SK-N-SH treated with all-trans-retinoic acid at 6 μM for 48 hours (cell line): ENCODE measurements around the gene IL9R.
"Not testable (repeated sequence)": the region's sequence is repeated elsewhere in the genome, so short reads cannot be mapped to it uniquely, and the experiment has no call there.

ENCODE experiments used
- ATAC-seq: fragments of 200-7000 bp; cut with Tn5 transposase; 3 replicates; pipeline ENCODE4 v1.9.1; 2020; ENCODE audit warnings: mild to moderate bottlenecking, moderate library complexity
- ARNTL ChIP-seq: fragments of 450-650 bp; formaldehyde crosslinking; IDR thresholded peaks from 2 replicates; pipeline ENCODE4 v1.5.0; 2020; ENCODE audit warnings: low read depth, mild to moderate bottlenecking, moderate library complexity, borderline replicate concordance
- BACH2 ChIP-seq: fragments of 250-450 bp; sonication (Bioruptor Pico); IDR thresholded peaks from 2 replicates; pipeline ENCODE4 v1.9.0; 2021; ENCODE audit warnings: mild to moderate bottlenecking, borderline replicate concordance
- ESRRG ChIP-seq: fragments of 250-450 bp; sonication (Bioruptor Pico); IDR thresholded peaks from 2 replicates; pipeline ENCODE4 v1.6.1; 2021; ENCODE audit warnings: mild to moderate bottlenecking
- GLIS3 ChIP-seq: fragments of 250-450 bp; sonication (Bioruptor Pico); IDR thresholded peaks from 2 replicates; pipeline ENCODE4 v1.5.0; 2020; ENCODE audit warnings: mild to moderate bottlenecking, moderate library complexity
- ISL1 ChIP-seq: fragments of 250-450 bp; sonication (Bioruptor Pico); IDR thresholded peaks from 2 replicates; pipeline ENCODE4 v2.1.2; 2022; ENCODE audit warnings: mild to moderate bottlenecking, moderate library complexity
- OSR1 ChIP-seq: fragments of 250-450 bp; sonication (Bioruptor Pico); IDR thresholded peaks from 2 replicates; pipeline ENCODE4 v1.8.0; 2022; ENCODE audit warnings: moderate library complexity, mild to moderate bottlenecking, inconsistent platforms
- PPARA ChIP-seq: fragments of 250-450 bp; sonication (Bioruptor Pico); IDR thresholded peaks from 2 replicates; pipeline ENCODE4 v1.5.0; 2020; ENCODE audit warnings: mild to moderate bottlenecking, borderline replicate concordance
- RARB ChIP-seq: fragments of 250-450 bp; sonication (Bioruptor Pico); IDR thresholded peaks from 2 replicates; pipeline ENCODE4 v1.8.0; 2021; ENCODE audit warnings: mild to moderate bottlenecking, moderate library complexity
- SNAI2 ChIP-seq: fragments of 250-450 bp; sonication (Bioruptor Pico); IDR thresholded peaks from 2 replicates; pipeline ENCODE4 v1.5.0; 2020; ENCODE audit warnings: mild to moderate bottlenecking, moderate library complexity
- TCF4 ChIP-seq: fragments of 250-450 bp; sonication (Bioruptor Pico); IDR thresholded peaks from 2 replicates; pipeline ENCODE4 v1.8.0; 2021; ENCODE audit warnings: mild to moderate bottlenecking, moderate library complexity, borderline replicate concordance
- ZC3H10 ChIP-seq: fragments of 250-450 bp; sonication (Bioruptor Pico); IDR thresholded peaks from 2 replicates; pipeline ENCODE4 v1.5.1; 2021; ENCODE audit warnings: mild to moderate bottlenecking, moderate library complexity
- ZFP3 ChIP-seq: fragments of 250-450 bp; sonication (Bioruptor Pico); IDR thresholded peaks from 2 replicates; pipeline ENCODE4 v1.5.0; 2020; ENCODE audit warnings: mild to moderate bottlenecking, moderate library complexity
- ZFP30 ChIP-seq: fragments of 450-650 bp; formaldehyde crosslinking; IDR thresholded peaks from 2 replicates; pipeline ENCODE4 v1.5.0; 2022; ENCODE audit warnings: mild to moderate bottlenecking, moderate library complexity
- ZNF565 ChIP-seq: fragments of 450-650 bp; formaldehyde crosslinking; conservative IDR thresholded peaks from 2 replicates; pipeline ENCODE4 v1.5.0; 2020; ENCODE audit warnings: low read depth, mild to moderate bottlenecking, moderate library complexity
- TF ChIP-seq, protein P1 (sequence below): fragments of 250-450 bp; sonication (Bioruptor Pico); IDR thresholded peaks from 2 replicates; pipeline ENCODE4 v1.5.1; 2021; ENCODE audit warnings: mild to moderate bottlenecking, moderate library complexity
- TF ChIP-seq, protein P2 (sequence below): fragments of 250-450 bp; sonication (Bioruptor Pico); IDR thresholded peaks from 2 replicates; pipeline ENCODE4 v1.5.0; 2020; ENCODE audit warnings: mild to moderate bottlenecking, moderate library complexity
- TF ChIP-seq, protein P3 (sequence below): fragments of 250-450 bp; sonication (Bioruptor Pico); IDR thresholded peaks from 2 replicates; pipeline ENCODE4 v1.8.0; 2020; ENCODE audit warnings: mild to moderate bottlenecking, moderate library complexity, borderline replicate concordance
- TF ChIP-seq, protein P4 (sequence below): fragments of 250-450 bp; sonication (Bioruptor Pico); IDR thresholded peaks from 2 replicates; pipeline ENCODE4 v1.8.0; 2021; ENCODE audit warnings: low read depth, mild to moderate bottlenecking, moderate library complexity, borderline replicate concordance

The IL9R gene

DNA sequence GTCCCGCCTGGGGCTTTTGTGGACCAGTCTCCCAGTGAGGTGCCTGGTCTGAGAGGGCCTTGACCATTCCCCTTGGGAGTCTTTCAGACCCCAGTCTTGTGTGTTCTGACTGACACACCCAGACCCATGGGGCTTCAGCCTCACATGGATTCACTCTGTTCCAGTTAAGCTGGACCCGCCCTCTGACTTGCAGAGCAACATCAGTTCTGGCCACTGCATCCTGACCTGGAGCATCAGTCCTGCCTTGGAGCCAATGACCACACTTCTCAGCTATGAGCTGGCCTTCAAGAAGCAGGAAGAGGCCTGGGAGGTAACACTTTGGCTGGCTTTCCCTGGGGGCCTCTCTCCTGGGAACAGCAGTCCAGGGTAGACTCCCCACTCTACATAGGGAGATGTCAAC, 6.8 kb downstream of the IL9R start:
- TF ChIP-seq GLIS3 (CRISPR knock-in tag) (no peak), RARB (CRISPR knock-in tag) (no peak), ZFP30 (CRISPR knock-in tag) (no peak), ZNF565 (CRISPR knock-in tag) (no peak), OSR1 (CRISPR knock-in tag) (no peak), TCF4 (CRISPR knock-in tag) (no peak)
- TF ChIP-seq, protein P1, sequence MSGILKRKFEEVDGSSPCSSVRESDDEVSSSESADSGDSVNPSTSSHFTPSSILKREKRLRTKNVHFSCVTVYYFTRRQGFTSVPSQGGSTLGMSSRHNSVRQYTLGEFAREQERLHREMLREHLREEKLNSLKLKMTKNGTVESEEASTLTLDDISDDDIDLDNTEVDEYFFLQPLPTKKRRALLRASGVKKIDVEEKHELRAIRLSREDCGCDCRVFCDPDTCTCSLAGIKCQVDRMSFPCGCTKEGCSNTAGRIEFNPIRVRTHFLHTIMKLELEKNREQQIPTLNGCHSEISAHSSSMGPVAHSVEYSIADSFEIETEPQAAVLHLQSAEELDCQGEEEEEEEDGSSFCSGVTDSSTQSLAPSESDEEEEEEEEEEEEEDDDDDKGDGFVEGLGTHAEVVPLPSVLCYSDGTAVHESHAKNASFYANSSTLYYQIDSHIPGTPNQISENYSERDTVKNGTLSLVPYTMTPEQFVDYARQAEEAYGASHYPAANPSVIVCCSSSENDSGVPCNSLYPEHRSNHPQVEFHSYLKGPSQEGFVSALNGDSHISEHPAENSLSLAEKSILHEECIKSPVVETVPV: no peak
- ATAC-seq: no peak

DNA sequence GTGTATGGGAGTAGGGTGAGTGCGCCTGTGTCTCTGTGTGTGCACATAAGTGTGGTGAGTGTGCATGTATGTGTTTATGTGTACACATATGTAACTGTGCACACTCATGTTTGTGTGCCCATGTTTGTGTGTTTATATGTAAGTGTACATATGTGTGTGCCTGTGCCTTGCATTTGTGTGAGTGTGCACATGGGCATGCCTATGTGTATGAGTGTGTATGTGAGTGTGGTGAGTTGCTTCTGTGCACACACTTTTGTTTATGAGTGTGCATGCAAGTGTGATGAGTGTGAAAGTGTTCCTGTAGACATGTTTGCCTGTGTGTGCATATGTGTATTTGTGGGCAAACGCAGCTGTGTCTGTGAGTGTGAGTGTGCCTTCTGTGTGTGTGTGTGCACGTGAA, 7.2 kb downstream of the IL9R start:
- TF ChIP-seq ISL1 (no peak), PPARA (CRISPR knock-in tag) (no peak), ESRRG (CRISPR knock-in tag) (no peak)
- ATAC-seq: no peak

DNA sequence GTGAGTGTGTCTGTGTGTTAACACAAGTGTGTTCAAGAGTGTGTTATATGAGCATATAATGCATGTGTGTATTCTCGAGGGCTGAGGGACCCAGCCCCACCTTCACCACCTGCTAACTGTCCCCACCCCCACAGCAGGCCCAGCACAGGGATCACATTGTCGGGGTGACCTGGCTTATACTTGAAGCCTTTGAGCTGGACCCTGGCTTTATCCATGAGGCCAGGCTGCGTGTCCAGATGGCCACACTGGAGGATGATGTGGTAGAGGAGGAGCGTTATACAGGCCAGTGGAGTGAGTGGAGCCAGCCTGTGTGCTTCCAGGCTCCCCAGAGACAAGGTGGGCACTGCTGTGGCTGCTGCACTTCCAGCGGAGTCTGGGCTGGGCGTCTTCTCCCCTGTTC, 7.6 kb downstream of the IL9R start:
- ATAC-seq: no peak
- TF ChIP-seq PPARA (CRISPR knock-in tag): no peak
- TF ChIP-seq ZC3H10 (CRISPR knock-in tag): no peak
- no peak for TF ChIP-seq TCF4 (CRISPR knock-in tag)

DNA sequence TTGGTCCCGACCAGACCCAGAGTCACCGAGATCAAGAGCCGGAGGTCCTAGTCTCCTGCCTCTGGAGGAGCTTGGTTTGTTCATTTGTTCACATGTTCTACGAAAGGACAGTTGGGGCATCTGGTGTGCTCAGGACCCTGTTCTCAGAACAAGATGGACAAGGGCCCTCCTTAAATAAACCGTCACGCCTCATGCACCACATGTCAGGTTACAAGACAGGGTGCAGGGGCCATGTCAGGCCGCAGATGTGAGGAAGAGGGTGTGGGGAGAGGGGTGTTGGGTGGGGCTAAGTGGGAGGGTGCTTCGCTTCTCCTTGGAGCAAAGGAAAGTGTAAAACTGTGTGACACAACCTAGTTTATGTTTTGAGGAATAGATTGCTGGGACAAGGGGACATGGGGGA, 9.0 kb downstream of the IL9R start:
- ATAC-seq: not testable (repeated sequence)

DNA sequence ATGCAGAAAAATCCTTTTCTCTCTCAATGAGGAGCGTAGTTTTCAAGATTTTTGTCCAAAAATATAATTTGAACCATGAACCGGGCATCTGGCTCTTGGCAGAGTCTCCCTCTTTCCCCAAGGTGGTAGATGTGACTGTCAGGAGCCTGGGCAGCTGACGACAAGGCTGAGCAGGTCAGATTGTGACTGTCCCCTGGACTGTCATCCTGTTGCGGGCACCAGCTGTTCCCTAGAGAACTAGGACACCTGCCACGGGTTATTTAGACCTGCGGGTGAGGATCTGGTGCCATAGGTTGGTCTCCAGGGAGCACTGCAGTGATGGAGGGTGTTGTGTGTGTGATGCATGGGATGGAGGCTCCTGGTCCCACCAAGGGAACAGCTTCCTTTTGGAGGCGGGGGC, 10.9 kb downstream of the IL9R start:
- ATAC-seq: not testable (repeated sequence)

DNA sequence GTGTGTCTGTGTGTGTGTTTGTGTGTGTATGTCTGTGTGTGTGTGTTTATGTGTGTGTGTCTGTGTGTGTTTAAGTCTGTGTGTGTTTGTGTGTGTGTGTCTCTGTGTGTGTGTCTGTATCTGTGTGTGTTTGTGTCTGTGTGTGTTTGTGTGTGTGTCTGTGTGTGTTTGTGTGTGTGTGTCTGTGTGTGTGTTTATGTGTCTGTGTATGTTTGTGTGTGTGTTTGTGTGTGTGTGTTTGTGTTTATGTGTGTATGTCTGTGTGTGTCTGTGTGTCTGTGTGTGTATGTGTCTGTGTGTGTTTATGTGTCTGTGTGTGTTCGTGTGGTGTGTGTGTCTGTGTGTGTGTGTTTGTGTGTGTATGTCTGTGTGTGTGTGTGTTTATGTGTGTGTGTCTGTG, 11.4 kb downstream of the IL9R start:
- TF ChIP-seq ISL1: no peak
- TF ChIP-seq BACH2: no peak
- TF ChIP-seq GLIS3 (CRISPR knock-in tag): no peak
- TF ChIP-seq ZFP3: no peak
- TF ChIP-seq OSR1 (CRISPR knock-in tag): no peak
- TF ChIP-seq, protein P2, sequence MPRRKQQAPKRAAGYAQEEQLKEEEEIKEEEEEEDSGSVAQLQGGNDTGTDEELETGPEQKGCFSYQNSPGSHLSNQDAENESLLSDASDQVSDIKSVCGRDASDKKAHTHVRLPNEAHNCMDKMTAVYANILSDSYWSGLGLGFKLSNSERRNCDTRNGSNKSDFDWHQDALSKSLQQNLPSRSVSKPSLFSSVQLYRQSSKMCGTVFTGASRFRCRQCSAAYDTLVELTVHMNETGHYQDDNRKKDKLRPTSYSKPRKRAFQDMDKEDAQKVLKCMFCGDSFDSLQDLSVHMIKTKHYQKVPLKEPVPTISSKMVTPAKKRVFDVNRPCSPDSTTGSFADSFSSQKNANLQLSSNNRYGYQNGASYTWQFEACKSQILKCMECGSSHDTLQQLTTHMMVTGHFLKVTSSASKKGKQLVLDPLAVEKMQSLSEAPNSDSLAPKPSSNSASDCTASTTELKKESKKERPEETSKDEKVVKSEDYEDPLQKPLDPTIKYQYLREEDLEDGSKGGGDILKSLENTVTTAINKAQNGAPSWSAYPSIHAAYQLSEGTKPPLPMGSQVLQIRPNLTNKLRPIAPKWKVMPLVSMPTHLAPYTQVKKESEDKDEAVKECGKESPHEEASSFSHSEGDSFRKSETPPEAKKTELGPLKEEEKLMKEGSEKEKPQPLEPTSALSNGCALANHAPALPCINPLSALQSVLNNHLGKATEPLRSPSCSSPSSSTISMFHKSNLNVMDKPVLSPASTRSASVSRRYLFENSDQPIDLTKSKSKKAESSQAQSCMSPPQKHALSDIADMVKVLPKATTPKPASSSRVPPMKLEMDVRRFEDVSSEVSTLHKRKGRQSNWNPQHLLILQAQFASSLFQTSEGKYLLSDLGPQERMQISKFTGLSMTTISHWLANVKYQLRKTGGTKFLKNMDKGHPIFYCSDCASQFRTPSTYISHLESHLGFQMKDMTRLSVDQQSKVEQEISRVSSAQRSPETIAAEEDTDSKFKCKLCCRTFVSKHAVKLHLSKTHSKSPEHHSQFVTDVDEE (CRISPR knock-in tag): no peak
- TF ChIP-seq ARNTL (CRISPR knock-in tag): no peak
- no peak for TF ChIP-seq SNAI2 (CRISPR knock-in tag)
- TF ChIP-seq, protein P3, sequence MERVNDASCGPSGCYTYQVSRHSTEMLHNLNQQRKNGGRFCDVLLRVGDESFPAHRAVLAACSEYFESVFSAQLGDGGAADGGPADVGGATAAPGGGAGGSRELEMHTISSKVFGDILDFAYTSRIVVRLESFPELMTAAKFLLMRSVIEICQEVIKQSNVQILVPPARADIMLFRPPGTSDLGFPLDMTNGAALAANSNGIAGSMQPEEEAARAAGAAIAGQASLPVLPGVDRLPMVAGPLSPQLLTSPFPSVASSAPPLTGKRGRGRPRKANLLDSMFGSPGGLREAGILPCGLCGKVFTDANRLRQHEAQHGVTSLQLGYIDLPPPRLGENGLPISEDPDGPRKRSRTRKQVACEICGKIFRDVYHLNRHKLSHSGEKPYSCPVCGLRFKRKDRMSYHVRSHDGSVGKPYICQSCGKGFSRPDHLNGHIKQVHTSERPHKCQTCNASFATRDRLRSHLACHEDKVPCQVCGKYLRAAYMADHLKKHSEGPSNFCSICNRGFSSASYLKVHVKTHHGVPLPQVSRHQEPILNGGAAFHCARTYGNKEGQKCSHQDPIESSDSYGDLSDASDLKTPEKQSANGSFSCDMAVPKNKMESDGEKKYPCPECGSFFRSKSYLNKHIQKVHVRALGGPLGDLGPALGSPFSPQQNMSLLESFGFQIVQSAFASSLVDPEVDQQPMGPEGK (CRISPR knock-in tag): no peak
- TF ChIP-seq, protein P4, sequence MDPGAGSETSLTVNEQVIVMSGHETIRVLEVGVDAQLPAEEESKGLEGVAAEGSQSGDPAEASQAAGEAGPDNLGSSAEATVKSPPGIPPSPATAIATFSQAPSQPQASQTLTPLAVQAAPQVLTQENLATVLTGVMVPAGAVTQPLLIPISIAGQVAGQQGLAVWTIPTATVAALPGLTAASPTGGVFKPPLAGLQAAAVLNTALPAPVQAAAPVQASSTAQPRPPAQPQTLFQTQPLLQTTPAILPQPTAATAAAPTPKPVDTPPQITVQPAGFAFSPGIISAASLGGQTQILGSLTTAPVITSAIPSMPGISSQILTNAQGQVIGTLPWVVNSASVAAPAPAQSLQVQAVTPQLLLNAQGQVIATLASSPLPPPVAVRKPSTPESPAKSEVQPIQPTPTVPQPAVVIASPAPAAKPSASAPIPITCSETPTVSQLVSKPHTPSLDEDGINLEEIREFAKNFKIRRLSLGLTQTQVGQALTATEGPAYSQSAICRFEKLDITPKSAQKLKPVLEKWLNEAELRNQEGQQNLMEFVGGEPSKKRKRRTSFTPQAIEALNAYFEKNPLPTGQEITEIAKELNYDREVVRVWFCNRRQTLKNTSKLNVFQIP (CRISPR knock-in tag): no peak
- no peak for ATAC-seq

DNA sequence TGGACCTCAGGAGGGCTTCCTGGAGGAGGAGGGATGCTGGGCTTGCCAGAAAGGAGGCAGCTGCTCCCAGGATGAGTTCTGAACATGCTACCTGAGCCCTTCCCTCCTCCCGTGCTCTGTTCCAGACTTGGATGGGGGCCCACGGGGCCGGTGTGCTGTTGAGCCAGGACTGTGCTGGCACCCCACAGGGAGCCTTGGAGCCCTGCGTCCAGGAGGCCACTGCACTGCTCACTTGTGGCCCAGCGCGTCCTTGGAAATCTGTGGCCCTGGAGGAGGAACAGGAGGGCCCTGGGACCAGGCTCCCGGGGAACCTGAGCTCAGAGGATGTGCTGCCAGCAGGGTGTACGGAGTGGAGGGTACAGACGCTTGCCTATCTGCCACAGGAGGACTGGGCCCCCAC, 12.2 kb downstream of the IL9R start:
- ATAC-seq: not testable (repeated sequence)

DNA sequence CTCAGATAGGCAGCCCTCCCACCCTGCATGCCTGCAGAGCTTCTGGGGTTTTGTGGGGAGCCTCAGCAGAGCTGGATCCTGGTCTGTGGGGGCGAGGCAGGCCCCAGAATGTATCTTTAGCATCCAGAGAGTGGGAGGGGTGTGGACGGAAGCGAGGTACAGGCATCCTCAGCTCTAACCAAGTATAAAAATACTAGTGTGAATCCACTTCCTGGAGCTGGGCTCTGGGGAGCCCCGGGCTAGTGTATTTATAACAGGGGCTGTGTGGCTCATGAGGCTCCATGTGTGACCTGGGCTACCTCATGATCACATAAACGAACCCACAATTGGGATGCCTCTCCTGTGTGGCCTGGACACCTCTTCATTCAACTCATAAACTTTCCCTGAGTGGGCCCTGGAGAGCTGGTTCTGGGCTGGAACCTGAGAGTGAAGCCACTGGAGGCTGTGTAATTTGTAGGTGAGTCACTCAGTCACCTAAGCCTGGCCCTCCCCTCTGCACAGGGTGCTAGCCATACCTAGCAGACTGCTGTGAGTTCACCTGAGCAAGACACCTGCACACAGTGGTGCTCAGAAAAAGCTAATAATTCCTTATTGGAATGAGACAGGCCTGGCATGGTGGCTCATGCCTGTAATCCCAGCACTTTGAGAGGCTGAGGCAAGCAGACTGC, 15.9 kb downstream of the IL9R start:
- not testable (repeated sequence) for ATAC-seq

DNA sequence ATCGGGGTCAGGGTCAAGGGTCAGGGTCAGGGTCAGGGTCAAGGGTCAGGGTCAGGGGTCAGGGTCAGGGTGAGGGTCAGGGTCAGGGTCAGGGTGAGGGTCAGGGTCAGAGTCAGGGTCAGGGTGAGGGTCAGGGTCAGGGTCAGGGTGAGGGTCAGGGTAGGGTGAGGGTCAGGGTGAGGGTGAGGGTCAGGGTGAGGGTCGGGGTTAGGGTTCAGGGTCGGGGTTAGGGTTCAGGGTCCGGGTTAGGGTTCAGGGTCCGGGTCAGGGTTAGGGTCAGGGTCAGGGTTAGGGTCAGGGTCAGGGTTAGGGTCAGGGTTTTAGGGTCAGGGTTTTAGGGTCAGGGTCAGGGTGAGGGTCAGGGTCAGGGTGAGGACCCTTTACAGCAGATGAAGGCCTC, 22.4 kb downstream of the IL9R start:
- not testable (repeated sequence) for ATAC-seq

DNA sequence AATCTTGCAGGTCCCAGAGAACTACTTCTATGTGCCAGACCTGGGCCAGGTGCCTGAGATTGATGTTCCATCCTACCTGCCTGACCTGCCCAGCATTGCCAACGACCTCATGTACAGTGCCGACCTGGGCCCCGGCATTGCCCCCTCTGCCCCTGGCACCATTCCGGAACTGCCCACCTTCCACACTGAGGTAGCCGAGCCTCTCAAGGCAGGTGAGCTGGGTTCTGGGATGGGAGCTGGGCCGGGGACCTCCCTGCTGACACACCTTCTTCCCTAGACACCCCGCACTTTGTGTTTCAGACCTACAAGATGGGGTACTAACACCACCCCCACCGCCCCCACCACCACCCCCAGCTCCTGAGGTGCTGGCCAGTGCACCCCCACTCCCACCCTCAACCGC, 25.5 kb downstream of the IL9R start:
- ATAC-seq: not testable (repeated sequence)

DNA sequence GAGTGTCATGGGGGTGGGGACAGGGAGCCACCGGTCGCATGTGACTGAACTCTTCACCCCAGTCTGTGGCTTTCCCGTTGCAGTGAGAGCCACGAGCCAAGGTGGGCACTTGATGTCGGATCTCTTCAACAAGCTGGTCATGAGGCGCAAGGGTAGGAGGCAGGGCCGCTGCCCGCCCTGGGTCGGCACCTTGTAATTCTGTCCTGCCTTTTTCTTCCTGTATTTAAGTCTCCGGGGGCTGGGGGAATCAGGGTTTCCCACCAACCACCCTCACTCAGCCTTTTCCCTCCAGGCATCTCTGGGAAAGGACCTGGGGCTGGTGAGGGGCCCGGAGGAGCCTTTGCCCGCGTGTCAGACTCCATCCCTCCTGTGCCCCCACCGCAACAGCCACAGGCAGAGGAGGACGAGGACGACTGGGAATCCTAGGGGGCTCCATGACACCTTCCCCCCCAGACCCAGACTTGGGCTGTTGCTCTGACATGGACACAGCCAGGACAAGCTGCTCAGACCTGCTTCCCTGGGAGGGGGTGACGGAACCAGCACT, 27.5 kb downstream of the IL9R start:
- ATAC-seq: not testable (repeated sequence)
